GM10847 (cell line): ENCODE results near the gene HNF1A.
A peak's percentile ranks its signal among the peaks of the same experiment; 100 is the strongest.

Experiments used
- POLR2A ChIP-seq: IDR thresholded peaks from 2 replicates; pipeline ENCODE4 v1.6.1; 2011; ENCODE audit not compliant: insufficient read length; ENCODE audit errors: extremely low read depth

Gene HNF1A

GRCh38 chr12:121010860-121011259 lies 32.5 kb downstream of the HNF1A start:
- TF ChIP-seq POLR2A: no peak

GRCh38 chr12:121011820-121012219 lies 33.5 kb downstream of the HNF1A start:
- TF ChIP-seq POLR2A: no peak

GRCh38 chr12:121013715-121014114 lies 35.4 kb downstream of the HNF1A start:
- no peak for TF ChIP-seq POLR2A

GRCh38 chr12:121015825-121016766 lies 37.8 kb downstream of the HNF1A start, which contains the start of gene C12orf43:
TSS of gene C12orf43 (minus strand) at chr12:121016487. CDS start at chr12:121016474, 13 bp downstream.
- peak; percentile 59 for TF ChIP-seq POLR2A

GRCh38 chr12:121017966-121018491 lies 39.7 kb downstream of the HNF1A start:
- no peak for TF ChIP-seq POLR2A

- no peak for TF ChIP-seq POLR2A
These were observed 40.7 kb downstream of the HNF1A start for GRCh38 chr12:121018860-121019617.

GRCh38 chr12:121021754-121022153 lies 43.4 kb downstream of the HNF1A start:
- no peak for TF ChIP-seq POLR2A

GRCh38 chr12:121022713-121023112 lies 44.4 kb downstream of the HNF1A start:
- no peak for TF ChIP-seq POLR2A

GRCh38 chr12:121023799-121024198 lies 45.5 kb downstream of the HNF1A start:
- no peak for TF ChIP-seq POLR2A

- TF ChIP-seq POLR2A: no peak
These were observed 47.3 kb downstream of the HNF1A start for GRCh38 chr12:121025442-121026226.

- no peak for TF ChIP-seq POLR2A
These were observed 48.1 kb downstream of the HNF1A start for GRCh38 chr12:121026274-121027045.

- TF ChIP-seq POLR2A: no peak
These were observed 52.4 kb downstream of the HNF1A start for GRCh38 chr12:121030576-121031212.

- no peak for TF ChIP-seq POLR2A
These were observed 55.4 kb downstream of the HNF1A start for GRCh38 chr12:121033625-121034349.
